Testis (tissue), 2 donors: ENCODE data around the gene CEP131.

Experiments
- CTCF ChIP-seq, 3 experiments: fragments of 450-650 bp in 2 of 3; fragments of 200-600 bp in 1 of 3; sonication (generic) in 1 of 3; IDR thresholded peaks; one replicate each; pipeline ENCODE4 v1.5.1; 2016 to 2019; ENCODE audit warnings: antibody characterized with exemption in 3 of 3, mild to moderate bottlenecking in 2 of 3, moderate library complexity in 1 of 3
- POLR2A ChIP-seq: fragments of 450-650 bp; IDR thresholded peaks from one replicate; pipeline ENCODE4 v1.6.1; 2017; ENCODE audit warnings: antibody characterized with exemption, mild to moderate bottlenecking, moderate library complexity

- TF ChIP-seq CTCF (IDR thresholded peaks at IDR 0.05) (no peak), POLR2A (no peak)
Measured at GRCh38 chr17:81187586-81188490, 34.9 kb downstream of the CEP131 start.
